ENCODE data around the gene CTNNB1.
"Not testable (repeated sequence)": the region's sequence is repeated elsewhere in the genome, so short reads cannot be mapped to it uniquely, and the experiment has no call there.

The CTNNB1 gene

GRCh38 chr3:41259449-41260062, 60.3 kb downstream of the CTNNB1 start:
- DNase-seq: no peak

GRCh38 chr3:41260063-41260450, 60.8 kb downstream of the CTNNB1 start:
- DNase-seq: no peak

GRCh38 chr3:41265011-41265545, 65.8 kb downstream of the CTNNB1 start:
- no peak for DNase-seq

- no peak for DNase-seq
These were observed 66.5 kb downstream of the CTNNB1 start for GRCh38 chr3:41265823-41266273.

- DNase-seq: no peak
These were observed 68.8 kb downstream of the CTNNB1 start for GRCh38 chr3:41267975-41268640.

- DNase-seq: no peak
These were observed 73.4 kb downstream of the CTNNB1 start for GRCh38 chr3:41272667-41273066.

GRCh38 chr3:41274944-41275668, 75.8 kb downstream of the CTNNB1 start:
- DNase-seq: no peak

- no peak for DNase-seq
These were observed 76.9 kb downstream of the CTNNB1 start for GRCh38 chr3:41276191-41276590.

- no peak for DNase-seq
These were observed 78.6 kb downstream of the CTNNB1 start for GRCh38 chr3:41277790-41278465.

- not testable (repeated sequence) for DNase-seq
These were observed 85.6 kb downstream of the CTNNB1 start for GRCh38 chr3:41284934-41285333.

- DNase-seq: no peak
These were observed 87.0 kb downstream of the CTNNB1 start for GRCh38 chr3:41286305-41286704.

GRCh38 chr3:41288785-41289184, 89.5 kb downstream of the CTNNB1 start:
- DNase-seq: no peak

Measured in activated T-cell treated with anti-CD3 and anti-CD28 coated beads, Interleukin-2, amount 50 U/mL, for 1 hour (primary cell).